NCI-H2081 treated with DMSO at 0.1 percent for 48 hours (cell line): ENCODE measurements around the gene NEURL1B.

Experiments used
- DNase-seq: peaks from one replicate; lab custom pipeline; 2025; lab: John Stamatoyannopoulos, UW

Gene NEURL1B

DNA sequence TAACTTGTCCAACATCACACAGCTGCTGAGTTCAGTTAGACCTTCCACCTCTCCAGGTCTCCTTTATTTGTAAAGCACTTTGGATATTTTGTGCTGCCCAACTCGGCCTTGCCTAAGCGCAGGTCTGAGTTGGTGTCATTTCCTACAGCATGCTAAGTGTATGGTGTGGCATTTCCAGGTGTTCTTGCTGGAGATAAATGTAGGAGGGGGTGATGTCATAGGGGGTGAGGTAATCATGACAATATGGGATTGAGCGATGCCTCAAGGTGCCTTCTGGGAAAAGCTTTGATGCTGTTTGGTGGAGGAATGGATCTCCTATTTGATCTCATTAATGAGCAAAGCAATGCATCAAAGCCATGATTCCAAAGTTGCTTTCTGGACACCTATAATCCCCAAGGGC, 32.3 kb upstream of the NEURL1B start:
- no peak for DNase-seq

GRCh38 chr5:172610643-172611042, 30.4 kb upstream of the NEURL1B start:
- no peak for DNase-seq

DNA sequence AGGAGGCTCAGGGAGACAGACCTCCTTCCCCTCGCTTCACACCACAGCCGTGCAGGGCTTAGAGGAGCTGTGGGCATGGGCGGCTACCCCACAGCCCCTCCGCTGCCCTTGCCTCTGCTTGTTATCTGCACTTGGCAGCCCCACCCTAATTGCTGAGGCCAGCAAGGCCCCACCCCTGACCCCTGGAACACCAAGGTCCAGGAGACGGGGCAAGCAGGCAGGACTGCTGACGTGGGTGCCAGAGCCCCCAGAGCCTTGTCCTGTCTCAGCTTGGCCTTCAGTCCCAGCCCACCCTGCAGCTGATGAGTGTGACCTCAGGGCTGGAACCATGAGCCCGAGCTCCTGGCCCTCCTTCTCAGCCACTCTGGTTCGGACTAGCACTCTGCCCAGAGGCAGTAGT, 29.1 kb upstream of the NEURL1B start:
- no peak for DNase-seq

DNA sequence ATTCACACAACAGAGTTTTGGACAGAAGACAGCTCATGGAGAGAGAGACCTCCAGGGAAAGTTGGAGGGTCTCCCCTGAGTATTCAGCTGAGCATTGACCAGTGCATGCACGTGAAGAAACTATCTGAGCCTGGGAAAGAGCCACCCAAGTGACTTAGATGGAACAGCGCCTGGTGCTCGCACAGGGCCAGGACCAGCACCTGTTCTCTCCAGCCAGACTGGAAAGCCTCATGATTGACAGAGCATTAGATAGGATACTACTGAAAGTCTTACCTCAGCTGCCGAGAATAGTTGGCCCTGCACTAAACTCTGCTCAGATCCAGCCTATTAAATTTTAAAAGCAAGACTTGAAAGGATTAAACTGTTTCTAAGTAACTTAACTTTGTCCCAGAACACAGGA, 28.3 kb upstream of the NEURL1B start:
- DNase-seq = no peak

GRCh38 chr5:172616136-172616535, 24.9 kb upstream of the NEURL1B start:
- no peak for DNase-seq

DNA sequence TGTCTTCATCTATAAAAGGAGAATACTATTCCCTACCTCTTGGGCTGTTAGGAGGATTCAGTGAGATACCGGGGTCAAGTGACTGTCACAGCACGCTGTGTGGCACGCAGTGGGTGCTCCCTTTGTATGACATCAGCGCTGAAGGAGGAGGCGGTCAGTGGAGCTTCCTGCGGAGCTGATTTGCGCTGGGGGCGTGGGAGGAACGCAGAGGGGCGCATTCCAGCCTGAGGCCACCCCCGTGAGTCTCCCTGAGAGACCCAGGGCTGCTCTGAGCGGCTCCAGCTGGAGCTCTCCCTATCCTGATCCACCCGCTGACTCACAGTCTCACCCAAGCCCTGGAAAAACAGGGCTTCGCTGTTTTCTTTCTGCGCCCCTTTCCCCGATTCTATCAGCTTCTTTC, 24.3 kb upstream of the NEURL1B start:
- no peak for DNase-seq

DNA sequence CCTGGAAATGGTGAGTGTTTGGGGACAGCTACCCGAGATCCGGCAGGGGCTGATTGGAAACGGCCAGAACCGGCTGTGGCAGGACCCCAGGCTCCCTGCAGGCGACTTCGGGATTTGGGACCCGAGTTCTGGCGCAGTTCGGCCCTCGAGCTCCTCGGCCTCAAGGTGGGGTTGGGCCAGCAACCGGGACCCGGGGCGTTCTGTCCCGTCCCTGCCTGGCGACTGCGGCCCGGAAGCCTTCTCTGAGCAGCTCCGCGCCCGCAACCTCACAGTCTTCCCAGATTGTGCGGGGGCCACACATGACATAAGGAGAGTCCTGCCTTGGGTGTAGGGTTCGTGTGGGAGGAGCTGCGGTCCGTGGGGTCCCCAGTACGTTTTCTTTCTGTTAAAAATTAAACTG, 23.2 kb upstream of the NEURL1B start:
- no peak for DNase-seq

DNA sequence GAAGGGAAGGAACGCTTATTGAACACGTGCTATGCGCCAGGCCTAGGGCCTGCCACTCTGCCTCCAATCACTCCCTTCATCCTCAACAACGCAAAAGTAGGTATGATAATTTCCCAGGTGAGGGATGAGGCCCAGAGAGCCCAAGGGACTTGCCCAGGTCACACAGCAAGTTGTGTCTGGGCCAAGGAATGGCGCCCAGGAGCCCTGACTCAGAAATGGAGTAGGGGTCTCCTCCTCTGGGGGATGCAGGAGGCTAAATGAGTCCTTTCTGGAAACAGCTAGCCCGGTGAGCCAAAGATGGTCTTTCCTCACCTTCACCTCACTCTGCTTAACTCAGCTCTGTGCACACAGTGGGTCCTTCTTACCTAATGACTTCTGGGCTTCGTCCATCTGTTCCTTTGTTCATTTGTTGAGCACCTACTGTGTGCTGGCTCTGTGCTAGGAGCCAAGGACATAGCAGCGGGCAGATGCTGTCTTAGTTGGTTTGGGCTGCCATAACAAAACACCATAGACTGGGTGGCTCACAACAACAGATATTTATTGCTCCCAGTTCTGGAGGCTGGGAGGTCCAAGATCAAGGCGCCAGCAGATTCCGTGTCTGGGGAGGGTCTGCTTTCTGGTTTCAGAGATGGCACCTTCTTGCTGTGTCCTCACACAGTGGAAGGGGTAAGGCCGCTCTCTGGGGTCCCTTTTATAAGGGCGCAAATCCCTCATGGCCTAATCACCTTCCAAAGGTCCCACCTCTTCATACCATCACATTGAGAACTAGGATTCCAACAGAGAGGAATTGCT, 22.3 kb upstream of the NEURL1B start:
- no peak for DNase-seq

DNA sequence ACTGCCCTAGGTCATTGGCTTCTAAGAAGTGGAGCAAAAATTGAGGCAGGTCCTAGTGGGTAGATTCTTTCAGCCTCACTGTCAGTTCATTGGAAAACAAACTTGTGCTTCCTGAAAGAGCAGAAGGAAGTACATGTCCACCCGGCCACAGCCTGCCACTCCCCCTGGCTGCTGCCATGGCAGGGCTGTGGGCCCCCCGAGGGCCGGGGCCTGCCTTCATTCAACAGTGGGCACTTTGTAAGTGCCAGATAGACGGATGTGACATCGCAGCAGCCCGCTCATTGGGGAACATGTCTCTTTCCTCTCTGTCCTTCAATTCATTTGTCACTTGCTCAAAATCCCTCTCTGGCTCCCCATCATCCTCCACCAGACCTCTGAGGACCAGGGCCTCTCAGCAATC, 20.6 kb upstream of the NEURL1B start:
- DNase-seq = no peak

DNA sequence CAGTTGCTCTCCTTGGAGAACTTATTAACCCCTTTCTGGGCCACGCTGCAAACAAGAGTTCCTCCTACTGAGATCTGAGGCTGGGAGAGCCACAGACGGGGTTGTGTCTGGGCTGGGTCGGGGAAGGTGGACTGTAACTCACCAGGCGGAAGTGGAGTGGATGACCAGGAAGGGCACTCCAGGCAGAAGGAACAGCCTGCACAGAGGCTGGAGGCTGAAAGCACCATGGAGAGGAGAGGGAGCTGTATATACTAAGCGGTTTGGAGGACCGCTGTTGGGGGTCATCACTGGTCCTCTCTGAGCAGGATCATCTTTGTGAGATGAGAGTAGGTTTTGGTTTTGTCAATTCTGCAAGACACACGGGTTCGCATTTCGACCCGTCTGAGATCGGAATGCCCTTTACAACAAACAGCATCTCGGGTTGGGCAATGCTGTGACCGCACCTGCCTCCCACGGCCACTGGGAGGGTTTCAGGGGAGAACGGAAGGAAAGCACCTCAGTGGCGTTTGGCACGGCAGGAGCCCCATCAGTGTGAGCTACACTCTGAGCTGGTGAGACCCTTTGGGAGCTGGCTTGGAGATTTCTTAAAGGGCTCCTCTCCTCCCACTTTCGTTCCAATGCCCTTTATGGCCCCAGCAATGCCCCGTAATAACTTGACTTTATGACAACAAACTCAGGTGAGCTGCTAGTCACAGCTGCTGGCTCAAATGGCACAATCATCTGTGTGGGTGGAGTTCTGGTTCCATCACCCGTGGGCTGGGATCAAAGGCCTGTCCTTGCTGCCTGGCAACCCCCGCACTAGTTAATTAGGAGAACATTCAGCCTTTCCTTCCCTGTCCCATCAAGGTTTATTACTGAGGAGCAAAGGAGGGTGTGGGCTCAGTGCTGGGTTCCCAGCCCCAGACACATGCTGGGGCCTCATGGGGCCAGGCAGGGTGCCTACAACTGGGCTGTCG, 18.7 kb upstream of the NEURL1B start:
- DNase-seq = no peak

- no peak for DNase-seq
Observed at GRCh38 chr5:172623313-172623980, 17.6 kb upstream of the NEURL1B start.

GRCh38 chr5:172624083-172624995, 16.7 kb upstream of the NEURL1B start:
- DNase-seq = no peak

DNA sequence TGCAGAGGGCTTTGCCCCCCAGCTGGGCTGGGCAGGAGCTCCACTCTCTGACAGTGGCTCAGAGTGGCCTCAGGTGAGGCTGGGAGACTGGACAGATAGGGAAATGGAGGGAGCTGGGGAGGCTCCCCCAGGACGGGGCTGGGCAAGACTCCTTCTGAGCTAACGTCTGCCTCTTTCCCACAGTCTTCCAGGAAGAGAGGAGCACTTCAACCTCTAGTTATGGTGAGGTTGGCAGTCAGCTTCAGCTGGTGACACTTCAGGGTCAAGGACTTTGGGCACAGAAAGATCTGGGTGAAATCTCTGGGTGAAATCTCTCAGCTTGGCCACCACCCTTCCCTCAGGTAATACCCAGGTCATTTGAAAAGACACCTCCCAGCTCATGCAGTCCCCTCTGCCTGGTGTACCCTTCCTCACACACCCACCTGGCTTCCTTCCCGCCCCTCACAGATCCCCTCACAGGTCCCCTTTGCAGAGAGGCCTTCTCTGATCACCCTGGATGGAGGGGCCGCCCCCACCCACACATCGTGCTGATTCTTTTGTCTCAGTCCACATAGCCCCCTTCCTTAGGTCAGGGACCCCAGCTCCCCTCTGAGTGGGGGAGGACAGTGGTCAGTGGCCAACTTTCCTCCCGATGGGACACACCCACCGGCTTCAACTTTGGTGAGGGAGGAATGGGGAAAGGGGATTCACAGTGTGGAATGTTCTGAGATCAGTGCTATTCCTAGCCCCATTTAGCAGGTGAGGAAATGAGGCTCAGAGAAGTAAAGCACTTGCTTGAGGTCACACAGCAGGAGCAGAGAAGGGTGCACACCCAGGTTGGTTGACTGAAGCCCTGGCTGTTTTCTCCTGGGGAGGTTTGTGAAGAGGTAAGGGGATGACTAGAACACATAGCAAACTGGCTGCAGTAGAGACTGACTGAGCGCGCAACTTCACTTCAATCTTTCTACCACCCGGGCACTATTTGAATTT, 15.8 kb upstream of the NEURL1B start:
- no peak for DNase-seq

DNA sequence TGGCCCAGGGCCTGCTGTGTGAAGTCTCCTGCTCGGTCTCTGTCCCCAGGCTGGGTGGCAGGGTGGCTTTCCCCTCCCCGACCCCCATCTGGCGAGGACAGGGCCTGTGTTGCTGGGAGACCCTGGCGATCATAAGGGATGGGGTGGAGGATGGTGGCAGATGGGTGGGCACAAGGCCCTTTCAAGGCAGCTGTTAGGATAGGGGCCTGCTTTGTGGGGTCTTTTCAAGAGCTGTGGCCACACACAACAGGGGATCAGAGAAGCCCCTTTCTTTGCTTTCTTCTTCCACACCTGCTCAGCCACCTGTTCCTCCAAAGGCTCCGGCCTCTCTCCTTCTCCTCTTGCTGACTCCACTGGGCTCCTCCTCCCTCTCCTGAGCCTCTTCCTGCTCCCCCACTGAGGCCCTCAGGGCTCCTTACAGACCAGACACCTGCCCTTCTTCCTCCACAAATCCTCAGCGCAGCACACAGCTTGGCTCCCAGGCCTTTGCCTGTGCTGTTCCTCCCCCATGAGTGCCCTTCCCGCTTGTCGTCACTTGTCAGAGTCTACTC, 15.0 kb upstream of the NEURL1B start:
- no peak for DNase-seq

DNA sequence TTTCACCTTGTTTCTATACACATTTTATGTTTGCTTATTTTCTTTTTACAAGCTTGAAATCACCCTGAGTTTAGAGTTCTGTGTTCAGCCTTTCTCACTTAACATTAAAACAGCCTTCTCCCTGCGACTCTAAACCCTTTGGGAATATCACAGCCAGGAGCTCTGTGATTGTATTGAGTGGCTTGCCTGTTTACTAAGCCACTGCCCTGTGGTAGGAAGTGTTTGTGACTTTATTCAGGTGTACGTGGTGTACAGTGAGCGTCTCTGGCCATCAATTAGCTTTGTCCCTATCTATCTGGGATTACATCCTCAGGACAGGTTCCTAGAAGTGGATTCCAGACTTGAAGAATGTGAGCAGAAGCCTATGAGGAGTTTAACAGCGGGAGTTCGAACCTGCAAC, 11.0 kb upstream of the NEURL1B start:
- DNase-seq = no peak

- DNase-seq = no peak
Observed at GRCh38 chr5:172630482-172630881, 10.6 kb upstream of the NEURL1B start.

DNA sequence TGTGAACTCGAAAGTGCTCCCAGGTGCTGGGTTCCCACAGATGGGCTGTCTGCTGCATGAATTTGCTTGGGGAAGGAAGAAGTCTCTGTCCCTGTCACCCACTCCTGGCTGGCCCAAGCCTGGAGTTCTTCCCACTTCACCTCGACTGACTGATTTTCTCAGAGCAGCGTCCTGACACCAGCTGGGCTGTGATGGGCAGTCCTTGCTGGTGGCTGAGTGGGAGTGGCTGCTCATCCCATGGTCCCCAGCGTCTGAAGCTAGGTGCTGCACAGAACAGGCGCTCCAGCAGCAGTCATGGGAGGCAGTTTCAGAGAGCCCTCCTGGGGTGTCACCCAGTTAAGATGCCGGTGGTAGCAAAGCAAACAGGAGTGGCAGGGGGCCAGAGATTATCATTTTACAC, 10.1 kb upstream of the NEURL1B start:
- no peak for DNase-seq

- DNase-seq = no peak
Observed at GRCh38 chr5:172632346-172633092, 8.5 kb upstream of the NEURL1B start.

DNA sequence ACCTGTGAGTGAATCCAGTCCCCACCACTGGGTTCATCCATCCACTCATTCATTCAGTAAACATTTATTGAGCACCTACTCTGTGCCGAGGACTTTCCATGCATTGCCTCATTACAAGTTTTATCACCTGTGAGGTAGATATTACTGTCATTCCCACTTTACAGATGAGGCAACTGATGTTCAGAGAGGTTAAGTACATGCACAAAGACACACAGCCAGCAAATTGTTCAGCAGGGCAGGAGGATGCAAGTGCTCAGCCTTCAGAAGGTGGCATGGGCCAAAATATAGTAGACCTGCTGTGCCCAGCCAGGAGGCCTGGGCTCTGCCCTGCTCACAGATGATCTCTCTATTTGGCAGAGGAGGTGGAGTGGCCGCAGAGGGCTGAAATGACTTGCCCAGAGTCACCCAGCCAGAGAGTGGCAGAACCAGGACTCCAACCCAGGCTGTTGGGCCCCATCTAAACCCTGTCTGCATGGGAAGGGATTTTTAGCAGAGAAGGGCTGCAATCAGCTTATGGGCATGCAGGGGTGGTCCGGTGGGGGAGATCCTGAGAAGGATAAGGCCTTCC, 7.6 kb upstream of the NEURL1B start:
- no peak for DNase-seq
